Endothelial cell (in vitro differentiated cells): ENCODE results near the gene AGPAT4. TPM values are rescaled to one million over a fixed set of nuclear protein-coding genes. Genes with fewer than 3 reads are reported as not detected.

Experiments used
- DNase-seq: peaks from one replicate; pipeline ENCODE4 v3.0.0; 2021; ENCODE audit warnings: low spot score
- H3K27ac Mint-ChIP-seq: one replicate; pipeline ENCODE4 v1.8.0; 2021; ENCODE audit warnings: mixed read lengths, inconsistent platforms; ENCODE audit not compliant: unreplicated experiment
- H3K27me3 Mint-ChIP-seq: one replicate; pipeline ENCODE4 v1.8.0; 2021; ENCODE audit warnings: mild to moderate bottlenecking, moderate library complexity, mixed read lengths, inconsistent platforms; ENCODE audit not compliant: unreplicated experiment
- H3K36me3 Mint-ChIP-seq: one replicate; pipeline ENCODE4 v1.8.0; 2021; ENCODE audit warnings: mild to moderate bottlenecking, low read depth, mixed read lengths, inconsistent platforms; ENCODE audit not compliant: unreplicated experiment
- H3K4me1 Mint-ChIP-seq: one replicate; pipeline ENCODE4 v1.8.0; 2021; ENCODE audit warnings: mild to moderate bottlenecking, mixed read lengths, inconsistent platforms; ENCODE audit not compliant: unreplicated experiment
- H3K4me3 Mint-ChIP-seq: one replicate; pipeline ENCODE4 v1.8.0; 2021; ENCODE audit warnings: mild to moderate bottlenecking, mixed read lengths, inconsistent platforms; ENCODE audit not compliant: unreplicated experiment
- H3K9me3 Mint-ChIP-seq: one replicate; pipeline ENCODE4 v1.8.0; 2021; ENCODE audit warnings: mixed read lengths, inconsistent platforms; ENCODE audit not compliant: unreplicated experiment
- CTCF ChIP-seq: fragments of 200-600 bp; sonication (generic); IDR thresholded peaks from one replicate; pipeline ENCODE4 v1.5.0; 2021; ENCODE audit warnings: antibody characterized with exemption; ENCODE audit not compliant: unreplicated experiment
- total RNA-seq: library from RNA; stranded (reverse); fragmentation: NEBNext Ultra II Directional; extraction: Animal tissue kit (Norgen Biotek cat#: 25700); gene quantifications from one replicate; pipeline ENCODE4 v1.2.1, GENCODE V29; 2021; ENCODE audit not compliant: unreplicated experiment

Gene AGPAT4
- total RNA-seq, 1 donor from 2014 or later: 25.2 TPM

DNA sequence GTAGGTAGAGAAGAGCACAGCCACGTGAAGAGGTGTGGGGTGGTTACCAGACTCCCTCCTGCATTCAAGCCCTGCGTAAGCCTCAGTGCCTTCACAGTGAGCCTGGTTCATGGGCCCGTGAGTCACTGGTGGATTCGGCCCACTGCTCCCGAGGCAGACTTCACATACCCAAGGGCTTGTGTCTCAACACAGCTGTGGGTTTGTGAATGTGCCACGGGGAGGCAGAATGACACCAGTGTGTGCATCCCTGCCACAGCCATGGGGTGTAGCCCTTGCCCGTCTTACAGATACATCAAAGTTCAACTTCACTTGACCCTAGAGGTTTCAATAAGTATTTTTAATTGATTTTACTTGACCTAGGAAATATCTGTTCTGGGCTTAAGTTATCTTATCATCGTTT, 173.8 kb downstream of the AGPAT4 start:
- Mint-ChIP-seq H3K9me3 (no peaks in the 10 kb centered on the region), H3K4me1 (no peaks in the 10 kb centered on the region), H3K27ac (no peak overlapping the region), H3K27me3 (no peaks in the 10 kb centered on the region), H3K36me3 (peaks cover 21% of the 10 kb centered on the region), H3K4me3 (no peak overlapping the region)
- no peak for DNase-seq
- TF ChIP-seq CTCF: no peak

DNA sequence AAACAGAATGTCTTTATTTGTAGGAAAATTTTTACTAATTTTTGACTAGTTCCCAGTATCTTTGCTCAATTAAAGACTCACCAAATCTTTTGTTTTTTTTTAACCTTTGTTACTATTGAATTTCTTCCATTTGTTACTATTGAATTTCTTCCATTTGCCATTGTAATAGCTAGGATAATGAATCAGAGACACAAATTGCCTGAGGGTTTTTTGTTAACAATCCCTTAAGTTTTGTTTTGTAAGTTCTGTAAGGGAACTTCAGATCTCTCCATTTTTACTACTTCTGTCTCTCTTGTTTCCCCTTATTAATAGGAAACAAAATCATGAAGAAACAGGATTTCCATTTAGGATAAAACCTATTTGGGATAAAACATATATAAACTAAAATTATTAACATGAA, 177.9 kb downstream of the AGPAT4 start:
- TF ChIP-seq CTCF: no peak
- H3K27me3 Mint-ChIP-seq: peaks cover 1% of the 10 kb centered on the region
- H3K36me3 Mint-ChIP-seq: peaks cover 10% of the 10 kb centered on the region
- H3K4me1 Mint-ChIP-seq: no peaks in the 10 kb centered on the region
- H3K9me3 Mint-ChIP-seq: no peaks in the 10 kb centered on the region
- H3K27ac Mint-ChIP-seq: no peak overlapping the region
- no peak overlapping the region for H3K4me3 Mint-ChIP-seq
- no peak for DNase-seq

- peaks cover 13% of the 10 kb centered on the region for H3K36me3 Mint-ChIP-seq
- H3K27ac Mint-ChIP-seq: no peak overlapping the region
- peaks cover 1% of the 10 kb centered on the region for H3K27me3 Mint-ChIP-seq
- no peaks in the 10 kb centered on the region for H3K4me1 Mint-ChIP-seq
- no peak overlapping the region for H3K4me3 Mint-ChIP-seq
- DNase-seq: no peak
- no peaks in the 10 kb centered on the region for H3K9me3 Mint-ChIP-seq
- no peak for TF ChIP-seq CTCF
These were observed 178.9 kb downstream of the AGPAT4 start for GRCh38 chr6:161094955-161095354.

GRCh38 chr6:161091972-161092701, 181.7 kb downstream of the AGPAT4 start:
- no peak for TF ChIP-seq CTCF
- Mint-ChIP-seq H3K4me1 (no peaks in the 10 kb centered on the region), H3K9me3 (no peaks in the 10 kb centered on the region), H3K27me3 (peaks cover 1% of the 10 kb centered on the region), H3K27ac (no peak overlapping the region), H3K4me3 (no peak overlapping the region), H3K36me3 (peaks cover 17% of the 10 kb centered on the region)
- DNase-seq: no peak

GRCh38 chr6:161091151-161091550, 182.7 kb downstream of the AGPAT4 start:
- Mint-ChIP-seq H3K27me3 (peaks cover 1% of the 10 kb centered on the region), H3K27ac (no peak overlapping the region), H3K9me3 (no peaks in the 10 kb centered on the region), H3K4me1 (no peaks in the 10 kb centered on the region), H3K36me3 (peaks cover 14% of the 10 kb centered on the region), H3K4me3 (no peak overlapping the region)
- no peak for DNase-seq
- no peak for TF ChIP-seq CTCF
